Brain pericyte (primary cell): ENCODE measurements around the gene RALGAPA1.
"Not testable (repeated sequence)": the region's sequence is repeated elsewhere in the genome, so short reads cannot be mapped to it uniquely, and the experiment has no call there.

Experiments
- DNase-seq: peaks from one replicate; pipeline ENCODE4 v3.0.0-alpha.2; 2012; ENCODE audit warnings: low read depth, low spot score

RALGAPA1 gene

GRCh38 chr14:35631071-35631805, 177.9 kb downstream of the RALGAPA1 start:
- DNase-seq = no peak

- no peak for DNase-seq
Measured at GRCh38 chr14:35628989-35629388, 180.1 kb downstream of the RALGAPA1 start.

GRCh38 chr14:35626947-35627346, 182.1 kb downstream of the RALGAPA1 start:
- not testable (repeated sequence) for DNase-seq

DNA sequence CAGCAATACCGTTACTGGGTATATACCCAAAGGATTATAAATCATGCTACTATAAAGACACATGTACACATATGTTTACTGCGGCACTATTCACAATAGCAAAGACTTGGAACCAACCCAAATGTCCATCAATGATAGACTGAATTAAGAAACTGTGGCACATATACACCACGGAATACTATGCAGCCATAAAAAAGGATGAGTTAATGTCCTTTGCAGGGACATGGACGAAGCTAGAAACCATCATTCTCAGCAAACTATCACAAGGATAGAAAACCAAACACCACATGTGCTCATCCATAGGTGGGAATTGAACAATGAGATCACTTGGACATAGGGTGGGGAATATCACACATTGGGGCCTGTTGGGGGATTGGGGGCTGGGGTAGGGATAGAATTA, 187.1 kb downstream of the RALGAPA1 start:
- not testable (repeated sequence) for DNase-seq

DNA sequence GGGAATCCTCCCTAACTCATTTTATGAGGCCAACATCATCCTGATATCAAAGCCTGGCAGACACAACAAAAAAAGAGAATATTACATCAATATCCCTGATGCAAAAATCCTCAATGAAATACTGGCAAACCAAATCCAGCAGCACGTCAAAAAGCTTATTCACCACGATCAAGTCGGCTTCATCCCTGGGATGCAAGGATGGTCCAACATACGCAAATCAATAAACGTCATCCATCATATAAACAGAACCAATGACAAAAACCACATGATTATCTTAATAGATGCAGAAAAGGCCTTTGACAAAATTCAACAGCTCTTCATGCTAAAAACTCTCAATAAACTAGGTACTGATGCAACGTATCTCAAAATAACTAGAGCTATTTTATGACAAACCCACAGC, 189.1 kb downstream of the RALGAPA1 start:
- DNase-seq = not testable (repeated sequence)

GRCh38 chr14:35619461-35619860, 189.6 kb downstream of the RALGAPA1 start:
- DNase-seq = not testable (repeated sequence)

- DNase-seq = no peak
Measured at GRCh38 chr14:35617500-35617899, 191.6 kb downstream of the RALGAPA1 start.

DNA sequence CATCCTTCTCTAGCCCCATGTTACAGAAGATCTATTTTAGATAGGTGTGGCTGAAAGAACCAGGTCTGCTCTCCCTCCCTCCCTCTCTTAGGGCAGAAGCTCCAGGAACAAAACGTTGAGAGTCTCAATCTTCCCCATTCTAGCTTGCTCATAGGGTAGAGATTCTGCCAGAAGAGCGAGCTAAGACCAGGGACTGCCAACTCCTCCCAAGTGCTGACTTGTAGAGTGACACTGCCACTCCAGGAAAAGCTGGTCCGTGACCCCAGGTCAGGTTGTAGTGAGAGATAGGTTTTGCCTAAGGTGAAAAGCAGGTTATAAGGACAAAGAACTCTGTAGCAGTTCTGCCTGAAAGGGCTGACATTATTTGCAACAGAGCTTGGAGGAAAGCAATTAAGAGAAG, 201.7 kb downstream of the RALGAPA1 start:
- DNase-seq = no peak

- DNase-seq = no peak
Measured at GRCh38 chr14:35600253-35600652, 208.8 kb downstream of the RALGAPA1 start.

DNA sequence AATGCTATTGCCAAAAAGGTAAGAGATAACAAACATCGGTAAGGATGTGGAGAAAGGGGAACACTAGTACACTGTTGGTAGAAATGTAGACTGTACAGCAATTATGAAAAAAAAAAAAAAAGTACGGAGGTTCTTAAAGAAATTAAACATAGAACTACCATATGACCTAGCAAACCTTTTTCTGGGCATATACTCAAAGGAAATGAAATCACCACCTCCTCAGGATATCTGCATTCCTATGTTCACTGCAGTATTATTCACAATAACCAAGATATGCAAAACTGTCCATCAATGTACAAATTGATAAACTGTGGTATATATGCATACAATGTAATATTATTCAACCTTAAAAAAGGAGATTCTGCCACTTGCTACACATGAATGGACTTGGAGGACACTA, 214.5 kb downstream of the RALGAPA1 start:
- DNase-seq = no peak

DNA sequence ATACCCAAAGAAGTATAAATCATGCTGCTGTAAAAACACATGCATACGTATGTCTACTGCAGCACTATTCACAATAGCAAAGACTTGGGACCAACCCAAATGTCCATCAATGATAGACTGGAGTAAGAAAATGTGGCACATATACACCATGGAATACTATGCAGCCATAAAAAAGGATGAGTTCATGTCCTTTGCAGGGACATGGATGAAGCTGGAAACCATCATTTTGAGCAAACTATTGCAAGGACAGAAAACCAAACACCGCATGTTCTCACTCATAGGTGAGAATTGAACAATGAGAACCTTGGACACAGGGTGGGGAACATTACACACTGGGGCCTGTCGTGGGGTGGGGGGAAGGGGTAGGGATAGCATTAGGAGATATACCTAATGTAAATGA, 221.7 kb downstream of the RALGAPA1 start:
- DNase-seq = not testable (repeated sequence)

GRCh38 chr14:35578639-35579038, 230.5 kb downstream of the RALGAPA1 start:
- no peak for DNase-seq

GRCh38 chr14:35578135-35578534, 231.0 kb downstream of the RALGAPA1 start:
- no peak for DNase-seq

DNA sequence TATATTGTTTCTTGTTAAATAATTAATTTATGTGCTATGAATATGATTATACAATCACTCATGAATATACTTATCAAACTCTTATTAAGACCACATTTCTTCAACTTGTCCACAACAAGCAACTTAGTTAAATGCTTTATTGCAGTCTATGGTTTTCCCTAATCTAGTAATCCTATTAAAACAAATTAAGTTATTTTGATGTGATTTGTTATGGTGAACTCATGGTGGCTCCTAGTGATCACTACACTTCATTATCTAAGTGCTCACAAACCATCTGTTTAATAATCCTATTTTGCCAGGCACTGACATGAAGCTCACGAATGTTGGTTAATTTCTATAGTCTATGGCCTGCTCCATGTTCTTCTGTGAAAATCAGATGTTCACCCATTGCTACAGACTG, 232.2 kb downstream of the RALGAPA1 start:
- DNase-seq = no peak

- DNase-seq = no peak
Measured at GRCh38 chr14:35576260-35576659, 232.8 kb downstream of the RALGAPA1 start.

GRCh38 chr14:35573911-35574310, 235.2 kb downstream of the RALGAPA1 start:
- no peak for DNase-seq

DNA sequence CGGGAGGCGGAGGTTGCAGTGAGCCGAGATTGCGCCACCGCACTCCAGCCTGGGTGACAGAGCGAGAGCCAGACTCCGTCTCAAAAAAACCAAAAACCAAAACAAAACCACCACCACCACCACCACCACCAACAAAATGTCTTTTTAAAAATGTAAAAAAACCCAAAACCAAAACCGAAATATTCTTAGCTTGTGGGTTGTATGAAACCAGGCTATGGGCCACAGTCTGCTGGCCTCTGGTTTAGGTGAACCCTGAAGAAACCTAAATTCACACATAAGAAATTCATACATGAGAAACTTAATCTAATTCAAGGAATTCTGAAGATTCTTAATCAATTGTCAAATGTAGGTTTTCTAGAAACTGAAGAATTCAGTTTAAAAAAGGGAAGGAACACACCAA, 237.5 kb downstream of the RALGAPA1 start:
- no peak for DNase-seq

GRCh38 chr14:35565871-35566464, 243.1 kb downstream of the RALGAPA1 start:
- no peak for DNase-seq

- no peak for DNase-seq
Measured at GRCh38 chr14:35558680-35559079, 250.4 kb downstream of the RALGAPA1 start.

GRCh38 chr14:35557221-35557747, 251.8 kb downstream of the RALGAPA1 start:
- no peak for DNase-seq

GRCh38 chr14:35556548-35556947, 252.5 kb downstream of the RALGAPA1 start:
- DNase-seq = no peak

DNA sequence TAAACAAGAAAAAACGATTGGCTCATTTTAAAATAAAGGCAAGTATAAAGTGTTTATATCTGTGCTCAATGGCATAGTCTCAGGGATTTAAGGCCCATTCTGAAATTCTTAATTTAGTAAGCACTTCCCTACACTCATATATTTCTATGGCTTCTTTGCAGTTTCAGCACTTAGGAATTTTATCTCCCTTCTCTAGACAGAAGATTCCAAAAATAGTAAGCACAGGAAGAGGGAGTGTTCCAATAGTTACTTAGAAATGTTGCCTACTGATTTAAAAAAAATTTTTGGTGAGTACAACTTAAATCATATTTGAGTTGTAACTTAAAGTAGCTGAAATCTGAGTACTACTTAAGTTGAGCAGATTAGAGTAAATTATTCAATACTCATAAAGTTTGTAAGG, 255.3 kb downstream of the RALGAPA1 start:
- no peak for DNase-seq

DNA sequence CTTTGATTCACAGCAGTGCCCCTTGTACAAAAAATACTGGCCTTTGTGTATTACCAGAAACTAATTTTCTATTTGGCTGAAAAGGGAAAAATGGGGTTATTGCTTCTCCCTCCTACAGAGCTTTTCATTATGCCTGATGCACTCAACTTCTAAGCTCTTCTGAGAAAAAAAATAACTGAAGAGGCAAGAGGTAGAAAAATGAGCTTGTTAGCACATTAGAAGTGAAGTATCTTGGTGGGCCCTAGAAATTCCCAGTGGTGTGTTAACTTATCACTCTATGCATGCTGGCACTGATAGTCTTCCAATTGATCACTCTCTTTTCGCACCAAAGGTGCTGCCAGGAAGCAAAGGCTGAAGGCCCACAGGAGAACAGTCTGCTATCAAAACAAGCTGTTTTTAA, 258.0 kb downstream of the RALGAPA1 start:
- no peak for DNase-seq
